HCT116 (cell line): ENCODE results near the gene MRFAP1L1. TPM values are rescaled to one million over a fixed set of nuclear protein-coding genes. Genes with fewer than 3 reads are reported as not detected.

Experiments
- ATAC-seq: fragments of 200-7000 bp; cut with Tn5 transposase; 2 replicates; pipeline ENCODE4 v1.9.1; 2020; ENCODE audit warnings: mild to moderate bottlenecking, moderate library complexity
- BruUV-seq: library from RNA; stranded (reverse); fragments of 400-500 nt; replicated peaks from 2 replicates; lab custom pipeline; 2021; lab: Mats Ljungman, UMichigan
- CTCF ChIA-PET: fragments of 300-600 bp; sonication (Branson Sonifier 250); formaldehyde crosslinking; loops from one replicate; lab custom pipeline; 2021; ENCODE audit warnings: antibody characterized with exemption; lab: Charles Lee
- POLR2A ChIA-PET: fragments of 300-600, 350-600 bp; sonication (Branson Sonifier 250); formaldehyde crosslinking; loops from one replicate; lab custom pipeline; 2021; ENCODE audit warnings: antibody characterized with exemption; lab: Charles Lee
- RAD21 ChIA-PET, 2 experiments: fragments of 300-600 bp; sonication (Branson Sonifier 250); formaldehyde crosslinking; loops; one replicate each; lab custom pipeline; 2023; ENCODE audit warnings: low total read pairs in 2 of 2; ENCODE audit not compliant: uncharacterized antibody in 2 of 2, unreplicated experiment in 2 of 2, low non-redundant PET in 1 of 2; lab: Charles Lee
- DNase-seq: peaks from one replicate; pipeline ENCODE4 v3.0.0-alpha.2; 2010; ENCODE audit warnings: low read depth, low spot score
- H2AFZ ChIP-seq: fragments of 200-600 bp; shearing (Covaris generic), sonication (generic); 2 replicates; pipeline ENCODE4 v1.6.1; 2017; ENCODE audit warnings: low read depth, mixed run types, mixed read lengths, antibody characterized with exemption, low read length; ENCODE audit not compliant: poor library complexity, severe bottlenecking
- H3K27ac ChIP-seq: 2 replicates; pipeline ENCODE4 v1.5.1; 2012; ENCODE audit warnings: low read depth, low read length
- H3K27me3 ChIP-seq: fragments of 200-600 bp; sonication (generic); 2 replicates; pipeline ENCODE4 v1.6.1; 2016; ENCODE audit warnings: mixed run types, low read length, mixed read lengths; ENCODE audit not compliant: insufficient read depth
- H3K36me3 ChIP-seq, 2 experiments: fragments of 200-500 bp in 1 of 2; fragments of 200-600 bp in 1 of 2; sonication (Bioruptor generic) in 1 of 2; sonication (generic) in 1 of 2; 2 replicates each; pipeline versions ENCODE4 v1.5.1 to v1.6.1; 2014 to 2016; ENCODE audit warnings: low read length in 2 of 2, inconsistent platforms in 1 of 2, mixed read lengths in 1 of 2, mixed run types in 1 of 2; ENCODE audit not compliant: insufficient read depth in 2 of 2, control insufficient read depth in 1 of 2
- H3K4me1 ChIP-seq, 2 experiments: fragments of 200-600 bp in 1 of 2; sonication (generic) in 1 of 2; 2 replicates each; pipeline versions ENCODE4 v1.5.1 to v1.6.1; 2012 to 2017; ENCODE audit warnings: low read length in 2 of 2, inconsistent platforms in 1 of 2, mild to moderate bottlenecking in 1 of 2, mixed read lengths in 1 of 2, mixed run types in 1 of 2, moderate library complexity in 1 of 2; ENCODE audit not compliant: insufficient read depth in 2 of 2, control insufficient read depth in 1 of 2
- H3K4me2 ChIP-seq: fragments of 200-600 bp; sonication (generic); 2 replicates; pipeline ENCODE4 v1.6.1; 2017; ENCODE audit warnings: mixed run types, low read length, mixed read lengths
- H3K4me3 ChIP-seq, 2 experiments: fragments of 200-600 bp in 1 of 2; sonication (generic) in 1 of 2; replicated peaks in 1 of 2; 2 replicates each; pipeline ENCODE4 v1.5.1; 2011 to 2016; ENCODE audit warnings: low read length in 2 of 2, control low read depth in 1 of 2, low read depth in 1 of 2, mild to moderate bottlenecking in 1 of 2, mixed read lengths in 1 of 2, mixed run types in 1 of 2
- H3K79me2 ChIP-seq: fragments of 200-600 bp; sonication (generic); 2 replicates; pipeline ENCODE4 v1.6.1; 2017; ENCODE audit warnings: mild to moderate bottlenecking, mixed run types, low read length, moderate library complexity, mixed read lengths; ENCODE audit not compliant: insufficient read depth
- H3K9ac ChIP-seq: fragments of 200-600 bp; sonication (generic); 2 replicates; pipeline ENCODE4 v1.6.1; 2016; ENCODE audit warnings: low read length, mixed read lengths
- H3K9me2 ChIP-seq: fragments of 200-600 bp; sonication (generic), shearing (Covaris generic); 2 replicates; pipeline ENCODE4 v1.6.1; 2017; ENCODE audit warnings: mixed run types, mild to moderate bottlenecking, moderate library complexity; ENCODE audit not compliant: insufficient read depth
- H3K9me3 ChIP-seq, 2 experiments: fragments of 200-500 bp in 1 of 2; fragments of 200-600 bp in 1 of 2; sonication (Bioruptor generic) in 1 of 2; sonication (generic) in 1 of 2; 2 replicates each; pipeline ENCODE4 v1.6.1; 2014 to 2017; ENCODE audit warnings: low read length in 2 of 2, mixed read lengths in 2 of 2, inconsistent platforms in 1 of 2, low read depth in 1 of 2, mild to moderate bottlenecking in 1 of 2, mixed run types in 1 of 2, moderate library complexity in 1 of 2; ENCODE audit not compliant: control insufficient read depth in 1 of 2, insufficient read depth in 1 of 2
- H4K20me1 ChIP-seq: fragments of 200-600 bp; sonication (generic), shearing (Covaris generic); 2 replicates; pipeline ENCODE4 v1.6.1; 2017; ENCODE audit warnings: mixed run types, mild to moderate bottlenecking, moderate library complexity; ENCODE audit not compliant: insufficient read depth
- CBX3 ChIP-seq: IDR thresholded peaks from 2 replicates; pipeline ENCODE4 v1.6.1; 2012; ENCODE audit warnings: low read depth
- FOSL1 ChIP-seq: IDR thresholded peaks from 2 replicates; pipeline ENCODE4 v1.6.1; 2012; ENCODE audit warnings: low read depth
- MAX ChIP-seq: IDR thresholded peaks from 2 replicates; pipeline ENCODE4 v1.6.1; 2012
- POLR2AphosphoS5 ChIP-seq: IDR thresholded peaks from 2 replicates; pipeline ENCODE4 v1.6.1; 2011; ENCODE audit warnings: mild to moderate bottlenecking, low read depth, low read length, moderate library complexity
- SRF ChIP-seq: IDR thresholded peaks from 2 replicates; pipeline ENCODE4 v1.6.1; 2012; ENCODE audit warnings: low read depth
- TCF7L2 ChIP-seq: IDR thresholded peaks from 2 replicates; pipeline ENCODE4 v1.7.0; 2011; ENCODE audit warnings: borderline replicate concordance, inconsistent platforms; ENCODE audit not compliant: insufficient read depth, insufficient read length; ENCODE audit errors: extremely low read depth
- YY1 ChIP-seq: IDR thresholded peaks from 2 replicates; pipeline ENCODE4 v1.6.1; 2011; ENCODE audit warnings: low read length, low read depth, moderate library complexity, mild to moderate bottlenecking; ENCODE audit not compliant: insufficient replicate concordance; ENCODE audit errors: extremely low read depth
- ZFX ChIP-seq: fragments of 450-650 bp; IDR thresholded peaks from 2 replicates; pipeline ENCODE4 v1.6.1; 2017
- intact Hi-C: fragments of 100-400 bp; cut with micrococcal nuclease; formaldehyde crosslinking; loops from 2 replicates; pipeline ENCODE4 v1.10.0; 2022
- total RNA-seq: library from RNA; stranded (reverse); gene quantifications from one replicate; pipeline ENCODE4 v1.2.1, GENCODE V29; 2021; ENCODE audit not compliant: unreplicated experiment

Gene MRFAP1L1
- total RNA-seq, 1 experiment from 2014 or later = 43.0 TPM

DNA sequence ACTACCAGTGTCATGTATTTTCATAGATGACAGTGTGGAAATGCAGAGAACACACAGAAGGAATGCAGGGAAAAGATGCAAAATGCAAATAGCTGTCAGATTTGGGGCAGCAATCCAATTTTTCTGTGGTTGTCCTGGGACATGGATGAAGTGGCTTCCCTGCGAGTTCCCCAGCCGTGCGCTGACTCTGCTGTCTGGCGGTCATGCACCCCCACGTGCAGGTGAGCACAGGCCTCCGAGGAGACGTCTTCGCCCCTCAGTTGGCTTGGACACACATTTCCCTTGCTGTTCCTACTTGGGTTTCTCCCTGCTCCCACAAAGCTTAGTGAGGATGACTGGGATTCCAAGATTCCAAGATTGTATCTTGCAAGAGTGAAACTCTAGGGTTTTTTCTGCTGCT is 30.7 kb upstream of the MRFAP1L1 start:
- no peak overlapping the region for H3K9ac ChIP-seq
- no peaks in the 10 kb centered on the region for H4K20me1 ChIP-seq
- CTCF ChIA-PET = no interaction called here
- POLR2A ChIA-PET = no interaction called here
- no peaks in the 10 kb centered on the region for H3K79me2 ChIP-seq
- TF ChIP-seq TCF7L2 (no peak), YY1 (no peak), SRF (no peak), FOSL1 (no peak), POLR2AphosphoS5 (no peak)
- peaks cover 0 to 3% of the 10 kb centered on the region in 2 experiments; a peak in 1 of 4 replicates for H3K9me3 ChIP-seq
- RAD21 ChIA-PET = no interaction called here
- H3K36me3 ChIP-seq = no peaks in the 10 kb centered on the region
- no peak overlapping the region for H3K4me3 ChIP-seq
- intact Hi-C loops = no loop called here
- H3K27me3 ChIP-seq = no peaks in the 10 kb centered on the region
- H3K9me2 ChIP-seq = no peaks in the 10 kb centered on the region
- no peak overlapping the region for H2AFZ ChIP-seq
- BruUV-seq = no TSS peak
- H3K27ac ChIP-seq = no peak overlapping the region
- no peaks in the 10 kb centered on the region for H3K4me1 ChIP-seq
- H3K4me2 ChIP-seq = no peak overlapping the region
- ATAC-seq (no peak), DNase-seq (no peak)

DNA sequence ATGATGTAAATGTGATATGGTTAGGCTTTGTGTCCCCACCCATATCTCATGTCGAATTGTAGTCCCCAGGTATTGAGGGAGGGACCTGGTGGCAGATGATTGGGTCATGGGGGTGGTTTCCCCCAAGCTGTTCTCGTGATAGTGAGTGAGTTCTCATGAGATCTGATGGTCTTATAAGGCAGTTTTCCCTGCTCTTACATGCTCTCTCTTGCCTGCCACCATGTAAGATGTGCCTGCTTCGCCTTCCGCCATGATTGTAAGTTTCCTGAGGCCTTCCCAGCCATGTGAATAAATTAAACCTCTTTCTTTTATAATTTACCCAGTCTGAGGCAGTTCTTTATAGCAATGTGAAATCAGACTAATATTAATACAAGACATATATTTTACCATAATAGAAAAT is 30.3 kb upstream of the MRFAP1L1 start:
- ChIA-PET RAD21 (no interaction called here), CTCF (no interaction called here), POLR2A (no interaction called here)
- intact Hi-C loops = no loop called here
- H3K27me3 ChIP-seq = no peaks in the 10 kb centered on the region
- no peak for ATAC-seq
- H3K4me2 ChIP-seq = no peak overlapping the region
- no peak for TF ChIP-seq ZFX
- no peak for TF ChIP-seq MAX
- no peak for TF ChIP-seq CBX3
- no peaks in the 10 kb centered on the region for H3K9me2 ChIP-seq
- H3K79me2 ChIP-seq = no peaks in the 10 kb centered on the region
- BruUV-seq = no TSS peak
- no peak overlapping the region for H3K27ac ChIP-seq
- peaks cover 0 to 3% of the 10 kb centered on the region in 2 experiments; a peak in 1 of 4 replicates for H3K9me3 ChIP-seq
- no peaks in the 10 kb centered on the region for H3K36me3 ChIP-seq
- H3K4me1 ChIP-seq = no peaks in the 10 kb centered on the region
- no peak for DNase-seq
- H4K20me1 ChIP-seq = no peaks in the 10 kb centered on the region
- H2AFZ ChIP-seq = no peak overlapping the region
- no peak overlapping the region for H3K4me3 ChIP-seq
- H3K9ac ChIP-seq = no peak overlapping the region
